ENCODE data around the gene SLIT3.

The SLIT3 gene

DNA sequence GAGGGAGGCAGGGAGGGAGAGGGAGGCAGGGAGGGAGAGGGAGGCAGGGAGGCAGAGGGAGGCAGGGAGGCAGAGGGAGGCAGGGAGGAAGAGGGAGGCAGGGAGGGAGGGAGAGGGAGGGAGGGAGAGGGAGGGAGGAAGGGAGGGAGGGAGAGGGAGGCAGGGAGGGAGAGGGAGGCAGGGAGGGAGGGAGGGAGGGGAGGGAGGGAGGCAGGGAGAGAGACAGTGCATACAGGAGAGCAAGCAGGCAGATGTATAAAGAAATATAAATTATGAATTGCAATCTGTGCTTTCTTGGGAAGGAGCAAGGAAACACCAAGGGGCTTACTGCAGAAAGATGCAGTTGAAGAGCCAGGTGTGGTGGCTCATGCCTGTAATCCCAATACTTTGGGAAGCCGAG lies 574.6 kb downstream of the SLIT3 start:
- DNase-seq (ENCODE audit: low read depth in 4 of 4, low spot score in 1 of 4) = no peak

DNA sequence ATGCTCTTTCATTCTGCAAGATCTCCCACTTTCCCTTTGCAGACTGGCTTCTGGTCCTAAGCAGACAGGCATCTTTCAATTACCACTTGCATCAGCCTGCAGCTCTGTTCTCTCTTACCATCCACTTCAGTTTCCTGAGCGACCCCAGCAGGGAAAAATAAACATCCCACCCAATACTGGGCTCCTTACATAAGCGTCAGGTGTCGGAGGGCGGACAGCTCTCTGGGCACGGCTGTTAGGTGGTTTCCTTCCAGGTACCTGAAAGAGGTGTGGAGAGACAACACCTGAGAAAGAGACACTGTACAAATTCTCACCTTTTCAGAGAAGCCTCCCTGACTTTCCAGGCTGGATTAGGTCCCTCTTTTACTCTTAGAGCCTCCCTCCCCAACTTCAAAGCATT lies 576.7 kb downstream of the SLIT3 start:
- no peak for DNase-seq (ENCODE audit: low read depth in 4 of 4, low spot score in 1 of 4)

DNA sequence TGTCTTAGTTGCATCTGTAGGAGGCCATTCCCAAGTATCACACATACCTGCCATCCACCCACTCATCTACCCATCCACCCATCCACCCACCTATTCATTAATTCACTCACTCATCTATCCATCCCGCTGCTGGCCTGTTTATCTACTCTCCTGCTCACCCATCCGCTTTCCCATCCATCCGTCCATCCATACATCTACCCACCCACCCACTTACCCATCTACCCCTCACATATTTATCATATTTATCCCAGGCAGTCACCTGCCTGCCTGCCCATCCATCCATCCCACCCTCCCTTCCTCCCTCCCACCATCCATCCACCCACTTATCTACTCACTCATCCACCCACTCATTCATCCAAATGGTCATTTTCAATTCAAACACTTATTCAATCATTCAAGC lies 577.9 kb downstream of the SLIT3 start:
- no peak for DNase-seq (ENCODE audit: low read depth in 4 of 4, low spot score in 1 of 4)

DNA sequence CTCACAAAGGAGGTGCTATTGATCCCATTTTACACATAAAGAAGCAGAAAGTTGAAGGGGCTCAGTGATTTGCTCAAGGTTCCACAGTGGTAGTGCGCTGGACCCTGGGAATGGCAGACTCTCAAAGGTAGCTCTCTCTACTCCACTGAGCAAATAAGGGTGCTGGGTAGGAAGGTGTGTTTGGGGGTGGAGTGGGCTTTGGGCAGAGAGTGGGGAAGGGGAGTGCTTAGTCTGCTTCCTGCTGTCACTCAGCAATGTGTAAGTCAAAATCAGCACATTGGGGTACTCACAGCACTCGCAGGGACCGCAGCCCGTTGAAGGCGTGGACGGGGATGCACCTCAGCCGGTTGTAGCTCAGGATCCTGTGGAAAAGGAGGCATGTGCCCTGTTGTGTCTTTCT lies 579.0 kb downstream of the SLIT3 start:
- no peak for DNase-seq (ENCODE audit: low read depth in 4 of 4, low spot score in 1 of 4)

DNA sequence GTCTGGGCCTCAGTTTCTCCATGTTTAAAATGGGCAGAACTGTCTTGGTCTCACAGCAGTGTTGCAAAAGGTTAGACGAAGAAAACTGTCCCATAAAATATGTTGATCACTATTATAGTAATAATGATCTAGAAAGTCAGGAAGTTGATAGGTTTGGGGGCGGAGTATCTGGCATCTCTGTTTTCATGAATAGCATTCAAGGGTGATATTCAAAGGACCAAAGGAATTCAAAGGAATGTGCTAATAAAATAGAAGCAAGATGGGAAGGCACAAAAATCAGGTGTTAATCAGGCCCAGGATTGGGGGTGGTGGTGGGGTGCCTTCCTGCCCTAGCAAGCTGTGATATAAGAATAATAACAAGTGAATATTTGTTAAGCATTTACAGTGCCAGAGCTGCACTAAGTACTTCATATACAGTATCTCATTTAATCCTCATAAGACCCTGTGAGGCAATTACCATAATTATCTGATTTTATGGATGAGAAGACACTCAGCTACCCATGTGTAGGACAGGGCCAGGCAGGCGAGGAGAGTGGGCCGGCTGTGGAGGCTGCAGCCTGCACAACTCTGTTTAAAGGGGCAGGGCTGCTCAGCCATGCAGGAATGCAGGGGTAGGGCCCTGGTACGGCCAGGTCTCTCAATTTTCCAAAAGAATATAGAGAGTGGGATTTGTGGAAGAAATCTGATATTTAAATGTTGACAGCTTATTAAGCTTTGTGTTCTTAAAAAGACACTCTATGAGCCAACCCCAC lies 579.8 kb downstream of the SLIT3 start:
- no peak for DNase-seq (ENCODE audit: low read depth in 4 of 4, low spot score in 1 of 4)

DNA sequence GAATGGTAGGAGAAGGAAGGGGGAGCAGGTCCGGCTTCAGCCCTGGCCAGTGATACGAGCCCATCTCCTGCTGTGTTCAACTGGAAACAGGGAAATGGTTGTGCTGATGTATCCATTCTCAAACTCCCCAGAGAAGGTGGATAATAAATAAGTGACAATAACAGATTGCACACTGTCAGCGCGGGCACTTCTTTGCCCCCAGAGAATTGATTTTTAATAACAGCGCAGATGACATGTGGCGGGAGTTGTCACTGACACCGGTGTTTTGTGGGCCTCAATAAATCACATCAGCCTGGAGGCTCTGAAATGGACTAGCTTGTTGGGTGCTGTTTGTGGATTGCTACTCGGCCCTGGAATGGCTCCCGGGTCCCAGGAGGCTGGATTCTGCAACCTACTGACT lies 580.4 kb downstream of the SLIT3 start:
- DNase-seq (ENCODE audit: low read depth in 4 of 4, low spot score in 1 of 4) = no peak

DNA sequence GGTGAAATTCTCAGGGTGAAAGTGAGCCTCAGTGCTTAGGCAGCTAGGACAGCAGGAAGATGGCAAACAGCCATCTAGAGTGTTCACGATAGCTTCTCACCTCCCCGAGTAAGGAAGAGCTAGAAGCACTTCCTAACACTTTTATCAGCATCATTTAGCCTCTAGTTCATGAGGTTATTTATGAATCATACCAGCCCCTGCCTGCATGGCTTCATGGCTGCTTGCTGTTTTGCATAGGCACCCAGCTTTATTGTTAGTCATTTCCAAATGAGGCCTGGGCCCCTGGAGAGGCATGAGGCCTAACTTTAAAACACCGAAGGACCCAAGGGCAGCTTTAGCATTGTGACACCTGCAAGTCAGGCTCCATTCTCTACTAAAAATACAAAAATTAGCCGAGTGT lies 586.9 kb downstream of the SLIT3 start:
- DNase-seq (ENCODE audit: low read depth in 4 of 4, low spot score in 1 of 4) = no peak

DNA sequence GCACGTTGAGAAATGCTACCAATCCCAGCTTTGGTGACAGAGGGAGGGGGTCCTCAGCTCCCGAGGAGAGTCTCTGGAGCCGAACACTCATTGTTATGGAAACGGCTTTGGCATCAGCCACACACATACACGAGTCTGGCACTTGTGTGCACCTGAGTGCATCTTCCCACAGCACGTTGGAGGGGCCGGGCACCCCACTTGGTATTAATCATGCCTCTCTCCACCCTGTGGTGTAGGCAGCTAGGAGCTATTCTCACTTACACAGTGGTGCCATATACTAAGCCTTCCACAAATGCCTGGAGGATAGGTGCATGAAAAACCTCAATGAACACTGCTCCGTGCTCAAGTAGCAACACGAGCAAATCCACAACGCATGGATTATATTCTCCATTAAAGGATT lies 587.9 kb downstream of the SLIT3 start:
- DNase-seq (ENCODE audit: low read depth in 4 of 4, low spot score in 1 of 4) = no peak

DNA sequence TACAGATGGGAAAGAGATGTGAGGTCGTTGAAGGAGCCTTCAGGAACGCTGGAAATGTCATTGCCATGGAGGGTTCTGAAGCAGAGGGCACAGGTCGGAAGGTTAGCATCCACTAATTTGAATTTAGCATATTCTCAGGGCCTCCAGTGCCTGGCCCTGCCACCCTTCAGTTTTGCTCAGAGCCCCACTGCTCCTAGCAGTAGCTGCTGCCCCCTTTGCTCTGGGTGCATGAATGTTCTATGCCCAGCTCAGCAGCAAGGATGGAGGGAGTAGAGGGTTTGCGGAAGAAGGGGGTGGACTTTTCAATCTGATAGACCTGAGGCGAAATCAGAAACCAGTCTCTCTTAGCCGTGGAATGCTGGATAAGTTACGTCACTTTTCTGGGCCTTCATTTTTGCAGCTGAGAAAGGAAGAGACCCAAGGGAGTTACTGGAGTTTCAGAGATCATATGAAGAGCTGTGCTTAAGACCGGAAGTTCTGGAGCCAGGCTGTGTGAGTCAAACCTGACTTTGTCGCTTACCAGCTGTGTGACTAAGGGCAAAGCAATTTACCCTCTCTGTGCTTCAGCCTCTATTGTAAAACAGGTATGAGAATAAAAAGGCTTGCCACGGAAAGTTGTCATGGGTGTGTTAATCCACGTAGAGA lies 588.5 kb downstream of the SLIT3 start:
- no peak for DNase-seq (ENCODE audit: low read depth in 4 of 4, low spot score in 1 of 4)

DNA sequence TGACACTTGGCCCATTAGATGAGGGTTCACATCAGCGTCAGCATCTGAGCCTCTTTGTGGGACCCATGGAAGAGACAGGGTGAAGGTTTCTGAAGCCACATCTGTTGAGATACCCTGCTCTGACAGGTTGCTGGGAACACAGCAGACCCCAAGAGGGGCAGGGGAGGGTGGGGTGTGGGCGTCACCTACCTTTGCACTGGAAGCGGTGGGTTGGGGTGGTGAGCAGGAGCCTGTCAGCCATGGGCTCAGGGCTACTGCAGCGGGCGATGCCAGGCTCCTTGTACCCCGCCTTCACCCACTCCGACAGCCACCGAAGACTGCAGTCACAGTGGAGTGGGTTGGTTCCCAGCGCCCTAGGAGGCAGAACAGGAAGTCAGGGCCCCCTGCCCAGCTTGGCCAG lies 590.2 kb downstream of the SLIT3 start:
- no peak for DNase-seq (ENCODE audit: low read depth in 4 of 4, low spot score in 1 of 4)

DNA sequence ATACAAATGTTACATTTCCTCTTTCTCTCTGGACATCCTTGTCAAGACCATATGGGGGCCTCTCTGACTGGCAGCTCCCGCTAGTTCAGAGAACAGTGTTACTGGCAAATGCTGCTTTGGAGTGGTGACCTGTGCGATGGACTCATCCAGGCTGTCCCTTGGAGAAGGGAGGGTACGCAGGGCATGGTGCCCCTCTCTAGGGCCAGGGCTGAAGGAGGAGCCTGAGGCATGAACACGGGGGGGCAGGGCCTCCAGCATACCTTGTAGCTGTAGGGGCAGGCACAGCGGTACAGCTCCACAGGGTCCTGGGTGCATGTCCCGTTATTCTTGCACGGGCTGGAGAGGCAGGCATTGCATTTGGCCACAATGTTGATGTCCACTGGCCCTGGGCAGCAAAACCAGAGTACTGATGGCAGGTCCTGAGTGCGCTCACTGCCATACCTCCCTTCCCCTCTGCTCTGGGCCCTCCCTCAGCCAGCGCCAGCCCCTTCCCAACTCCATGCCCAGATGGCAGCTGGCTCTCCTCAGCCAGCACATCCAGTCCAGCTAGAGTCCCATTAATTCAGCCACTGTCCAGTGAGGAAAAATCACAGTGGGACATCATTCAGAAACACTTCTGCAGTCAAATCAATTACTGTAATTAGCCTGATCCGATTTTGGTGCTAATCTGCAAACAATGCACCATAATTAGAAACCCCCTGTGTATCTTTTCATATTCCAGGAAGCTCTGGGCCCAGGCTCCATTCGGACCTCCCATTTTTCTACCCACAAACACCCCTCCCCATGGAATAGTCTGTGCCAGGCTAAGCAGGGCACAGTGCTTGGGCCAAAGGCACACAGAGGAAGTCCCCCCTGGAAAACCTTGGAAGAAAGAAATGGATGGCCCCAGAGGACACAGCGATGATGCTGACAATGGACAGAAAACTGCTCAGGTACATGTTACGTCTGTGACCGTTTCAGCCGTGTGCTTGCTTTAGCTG lies 592.9 kb downstream of the SLIT3 start:
- DNase-seq (ENCODE audit: low read depth in 4 of 4, low spot score in 1 of 4) = no peak

DNA sequence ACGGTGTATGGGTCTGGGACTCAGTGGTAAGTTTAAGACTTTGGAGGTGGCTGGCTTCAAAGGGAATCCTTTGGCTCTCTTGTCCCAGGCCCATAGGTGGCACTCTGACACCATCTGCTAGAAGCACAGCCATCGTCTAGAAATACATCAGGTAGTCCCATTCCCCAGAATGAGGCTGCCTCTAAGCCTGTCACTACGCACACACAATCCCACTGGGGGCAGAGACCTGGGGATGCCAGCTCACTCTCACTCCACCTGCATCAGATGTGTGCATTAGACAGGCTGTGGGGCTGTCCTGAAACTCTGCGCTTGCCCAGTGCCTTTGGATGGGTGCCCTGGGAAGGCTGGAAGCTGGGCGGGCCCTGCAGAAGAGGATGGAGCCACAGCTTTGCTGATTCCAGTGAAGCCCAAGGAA lies 594.3 kb downstream of the SLIT3 start:
- no peak for DNase-seq (ENCODE audit: low read depth in 4 of 4, low spot score in 1 of 4)

DNA sequence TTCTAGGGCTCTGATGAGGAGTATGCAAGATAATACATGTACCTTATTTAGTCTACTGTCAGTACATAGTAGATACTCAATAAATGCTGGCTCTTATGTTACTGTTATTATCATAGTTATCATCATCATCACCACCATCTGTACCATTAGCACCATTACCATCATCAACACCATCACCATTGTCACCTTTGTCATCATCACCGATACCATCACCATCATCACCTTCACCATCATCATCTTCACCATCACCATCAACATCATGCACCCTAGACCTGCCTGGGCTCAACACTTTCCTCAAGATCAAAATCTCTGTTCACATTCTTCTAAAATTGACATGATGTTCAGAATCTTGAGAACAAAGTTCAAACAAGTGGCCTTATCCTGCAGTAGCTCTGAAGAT lies 595.6 kb downstream of the SLIT3 start:
- DNase-seq (ENCODE audit: low read depth in 4 of 4, low spot score in 1 of 4) = no peak

DNA sequence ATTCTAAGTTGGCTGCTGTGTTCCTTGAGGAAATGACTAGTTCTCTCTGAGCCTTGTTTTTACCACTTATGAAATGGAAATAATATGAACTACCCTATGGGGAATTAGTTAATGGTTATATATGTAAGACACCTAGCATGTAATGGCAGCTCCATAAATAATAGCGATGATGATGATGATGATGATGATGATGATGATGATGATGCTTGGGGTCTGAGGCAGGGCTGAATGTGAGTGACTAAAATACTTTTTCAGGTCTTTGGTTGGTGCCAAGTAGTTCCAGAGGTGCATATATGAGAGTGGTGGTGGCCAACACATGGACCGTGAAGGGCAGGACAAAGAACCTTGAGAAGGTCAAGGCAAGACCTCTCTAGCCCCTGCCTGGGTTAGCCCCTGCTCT lies 598.4 kb downstream of the SLIT3 start:
- DNase-seq (ENCODE audit: low read depth in 4 of 4, low spot score in 1 of 4) = no peak

DNA sequence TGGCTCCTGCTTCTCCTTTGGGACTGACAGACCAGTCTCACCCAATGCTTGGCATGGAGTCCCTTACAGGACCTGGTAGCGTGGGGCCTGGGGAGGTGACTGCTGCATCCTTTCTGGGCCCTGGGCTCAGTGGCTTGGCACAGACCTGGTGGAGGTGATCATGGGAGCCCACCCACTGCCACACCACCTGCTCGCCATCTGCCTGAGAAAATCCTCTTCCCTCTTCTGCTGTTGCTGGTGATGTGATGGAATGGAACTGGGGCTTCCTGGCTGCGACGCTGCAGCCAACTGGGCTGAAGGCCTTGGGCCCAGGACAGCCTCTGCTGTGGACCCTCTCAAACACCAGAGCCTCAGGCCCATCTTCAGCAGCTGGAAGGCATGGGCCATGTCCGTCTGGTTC lies 599.3 kb downstream of the SLIT3 start:
- no peak for DNase-seq (ENCODE audit: low read depth in 4 of 4, low spot score in 1 of 4)

DNA sequence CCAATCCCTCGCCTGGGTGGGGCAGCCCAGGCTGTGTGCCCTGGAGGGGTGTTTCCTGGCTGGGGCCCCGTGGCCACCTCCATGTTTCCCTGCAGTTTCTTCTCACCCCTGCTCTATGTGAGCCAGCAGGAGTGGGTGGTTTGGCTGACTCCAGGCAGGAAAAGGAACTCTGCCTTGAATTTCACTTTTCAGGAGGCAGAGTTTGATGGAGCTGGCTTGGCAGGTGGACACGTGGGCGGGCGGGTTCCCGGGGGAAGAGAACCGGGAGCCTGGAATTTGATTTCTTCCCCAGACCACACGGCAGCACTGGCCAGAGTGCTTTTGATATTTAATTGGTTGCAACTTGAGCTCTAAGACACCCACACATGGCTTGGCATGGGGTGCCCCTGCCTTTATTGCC lies 601.9 kb downstream of the SLIT3 start:
- no peak for DNase-seq (ENCODE audit: low read depth in 4 of 4, low spot score in 1 of 4)

DNA sequence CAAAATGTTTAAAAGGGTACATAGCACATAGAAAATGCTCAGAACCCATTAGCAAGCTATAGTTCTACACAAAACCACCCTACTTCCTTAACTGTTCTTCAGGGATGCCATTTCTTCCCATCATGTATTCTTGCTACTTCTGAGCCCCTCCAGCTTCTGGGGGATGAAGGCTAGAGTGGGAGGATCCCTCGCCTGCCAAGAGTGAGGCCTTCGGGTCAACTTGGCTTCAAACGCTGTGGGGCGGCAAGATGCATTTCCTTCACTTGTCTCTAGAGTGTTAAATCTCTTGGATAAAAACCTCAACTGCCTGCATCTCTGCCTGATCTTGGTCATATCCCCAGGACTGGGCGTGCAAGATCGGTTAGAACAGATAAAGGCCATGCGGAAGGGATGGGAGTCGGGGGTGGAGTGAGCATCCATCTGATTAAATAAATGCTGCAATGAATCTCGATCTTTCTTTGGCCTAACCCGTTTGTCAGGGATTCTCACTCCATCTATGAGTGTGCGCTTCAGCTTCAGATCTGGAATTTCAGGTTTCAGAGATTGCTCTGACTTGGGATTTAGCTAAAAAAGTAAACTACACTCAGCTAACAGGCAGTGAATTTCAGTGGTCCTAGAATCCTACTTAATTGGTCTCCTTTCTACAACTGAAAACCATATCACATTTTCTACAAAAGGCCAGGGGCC lies 603.8 kb downstream of the SLIT3 start:
- DNase-seq (ENCODE audit: low read depth in 4 of 4, low spot score in 1 of 4) = no peak

DNA sequence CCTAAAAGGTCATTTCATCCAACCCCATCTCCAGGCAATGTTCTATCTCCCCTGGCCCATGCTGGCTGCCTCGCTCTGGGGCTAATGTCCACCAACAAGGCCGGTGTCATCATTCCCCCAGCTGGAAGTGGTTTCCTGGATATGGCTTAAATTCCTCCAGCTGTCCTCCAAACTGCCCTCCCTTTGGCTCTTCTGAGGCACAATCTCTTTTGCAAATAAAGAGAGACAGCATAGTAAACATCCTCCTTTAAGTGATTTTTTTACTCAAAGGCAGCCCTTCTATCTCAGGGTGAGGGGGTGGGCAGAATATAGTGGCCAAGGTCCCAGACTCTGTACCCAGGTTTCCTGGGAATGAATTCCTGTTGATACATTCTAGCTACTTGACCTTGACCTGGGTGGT lies 604.3 kb downstream of the SLIT3 start:
- no peak for DNase-seq (ENCODE audit: low read depth in 4 of 4, low spot score in 1 of 4)

DNA sequence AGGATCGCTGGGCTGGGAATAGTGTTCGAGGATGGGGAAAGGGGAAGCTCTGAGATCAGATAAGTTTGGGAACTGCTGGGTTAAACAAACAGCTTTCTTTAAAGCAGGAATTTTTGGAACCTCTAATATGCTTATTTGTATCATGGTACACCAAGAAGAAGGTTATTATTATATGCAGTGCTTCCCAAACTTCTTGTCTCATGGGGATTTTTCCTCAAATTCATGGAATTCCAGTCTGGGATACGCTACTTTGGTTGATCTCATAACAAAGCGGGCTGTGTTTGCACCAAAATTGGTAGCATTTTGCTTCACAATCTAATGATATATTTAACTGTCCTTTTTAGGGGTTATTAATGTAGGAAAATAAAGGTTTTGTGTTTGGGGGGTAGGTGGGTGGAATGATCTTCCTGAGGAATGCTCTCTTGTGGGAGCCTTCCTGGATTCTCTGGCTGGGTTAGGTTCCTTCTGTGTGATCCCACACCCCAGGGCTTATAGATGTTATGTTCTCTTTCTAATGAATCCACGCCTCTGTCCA lies 605.6 kb downstream of the SLIT3 start:
- DNase-seq (ENCODE audit: low read depth in 4 of 4, low spot score in 1 of 4) = no peak

DNA sequence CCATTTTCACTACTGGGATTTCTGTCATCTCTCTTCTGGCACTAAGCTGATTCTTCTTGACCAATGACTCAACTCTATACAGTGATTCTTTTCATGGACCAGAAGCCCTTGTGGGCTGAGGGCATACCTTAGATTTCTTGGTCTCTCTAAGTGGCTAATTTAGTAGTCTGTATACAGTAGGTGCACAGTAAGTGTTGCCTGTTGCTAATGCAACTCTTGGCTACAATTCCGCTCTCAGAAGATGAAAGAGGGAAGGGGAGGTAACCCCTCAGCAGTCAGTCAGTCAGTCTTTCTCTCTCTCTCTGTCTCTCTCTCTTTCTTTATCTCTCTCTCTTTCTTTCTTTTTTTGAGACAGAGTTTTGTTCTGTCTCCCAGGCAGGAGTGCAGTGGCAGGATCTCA lies 606.6 kb downstream of the SLIT3 start:
- no peak for DNase-seq (ENCODE audit: low read depth in 4 of 4, low spot score in 1 of 4)

DNA sequence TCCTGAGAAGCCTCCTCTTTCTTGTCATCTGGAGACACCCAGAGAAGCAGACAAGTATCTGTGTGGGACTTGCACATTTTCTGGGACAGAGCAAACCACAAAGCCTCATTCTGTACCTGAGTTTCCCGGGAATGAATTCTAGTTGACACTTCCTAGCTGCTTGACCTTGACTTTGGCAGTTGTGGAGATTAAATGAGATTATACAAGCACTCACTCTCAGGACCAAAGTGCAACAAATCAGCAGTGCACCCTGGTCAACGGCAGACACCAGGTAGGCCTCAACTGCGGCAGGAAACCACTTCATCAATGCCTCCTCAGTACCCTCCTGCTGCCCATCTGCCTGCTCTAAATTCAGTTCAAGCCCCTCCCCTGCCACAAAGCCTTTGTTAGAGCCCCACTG lies 607.1 kb downstream of the SLIT3 start:
- no peak for DNase-seq (ENCODE audit: low read depth in 4 of 4, low spot score in 1 of 4)
